Left ventricle myocardium inferior (tissue), 1 donor: Measurements from ENCODE around the gene BID. TPM values are rescaled to one million over a fixed set of nuclear protein-coding genes. Genes with fewer than 3 reads are reported as not detected.

ENCODE experiments used
- DNase-seq: peaks from one replicate; pipeline ENCODE4 v3.0.0-alpha.2; 2020
- H3K27ac ChIP-seq: fragments of 200-600 bp; replicated peaks from 2 replicates; pipeline ENCODE4 v1.8.0; 2021
- H3K27me3 ChIP-seq: fragments of 200-600 bp; 2 replicates; pipeline ENCODE4 v1.8.0; 2021; ENCODE audit warnings: low read depth
- H3K36me3 ChIP-seq: fragments of 200-600 bp; 2 replicates; pipeline ENCODE4 v1.8.0; 2021
- H3K4me1 ChIP-seq: fragments of 200-600 bp; 2 replicates; pipeline ENCODE4 v1.8.0; 2021
- H3K4me3 ChIP-seq: fragments of 200-600 bp; 2 replicates; pipeline ENCODE4 v1.8.0; 2021; ENCODE audit warnings: mild to moderate bottlenecking, moderate library complexity
- H3K9me3 ChIP-seq: fragments of 200-600 bp; replicated peaks from 2 replicates; pipeline ENCODE4 v1.8.0; 2021
- CTCF ChIP-seq: fragments of 200-600 bp; IDR thresholded peaks from 2 replicates; pipeline ENCODE4 v1.8.0; 2021; ENCODE audit warnings: antibody characterized with exemption, mild to moderate bottlenecking, borderline replicate concordance
- intact Hi-C: fragments of 100-400 bp; cut with micrococcal nuclease; formaldehyde crosslinking; loops from one replicate; pipeline ENCODE4 v1.11.0; 2022
- total RNA-seq: library from RNA; stranded (reverse); fragmentation: NEBNext Ultra II Directional; extraction: Animal tissue kit (Norgen Biotek cat#: 25700); gene quantifications from one replicate; pipeline ENCODE4 v1.2.1, GENCODE V29; 2021
- donor health status: DM: no; HTN: yes; CAD: no; lungs with severe emphysema.

The BID gene
- total RNA-seq, 1 donor from 2014 or later, result 14.5 TPM

- Histone ChIP-seq H3K27me3 (no peaks in the 10 kb centered on the region), H3K36me3 (peaks cover 24% of the 10 kb centered on the region), H3K4me3 (no peak overlapping the region), H3K9me3 (no peaks in the 10 kb centered on the region), H3K4me1 (peaks cover 59% of the 10 kb centered on the region), H3K27ac (peak overlapping the region; percentile 92)
- DNase-seq, result peak; percentile 54
- peak; percentile 66 for TF ChIP-seq CTCF
- intact Hi-C loops, result no loop called here
These were observed 11.2 kb upstream of the BID start for GRCh38 chr22:17785185-17786184.

GRCh38 chr22:17784776-17785175 lies 10.5 kb upstream of the BID start:
- no peak for TF ChIP-seq CTCF
- intact Hi-C loops, result no loop called here

GRCh38 chr22:17783773-17784480 lies 9.7 kb upstream of the BID start:
- intact Hi-C loops, result no loop called here
- Histone ChIP-seq H3K4me3 (no peak overlapping the region), H3K27me3 (no peaks in the 10 kb centered on the region), H3K27ac (no peak overlapping the region), H3K36me3 (peaks cover 8% of the 10 kb centered on the region), H3K9me3 (no peaks in the 10 kb centered on the region), H3K4me1 (peaks cover 59% of the 10 kb centered on the region)
- TF ChIP-seq CTCF, result no peak
- no peak for DNase-seq

More at GRCh38 chr22:17784776-17785175, 10.5 kb upstream of the BID start:
- peak overlapping the region; percentile 92 for H3K27ac ChIP-seq
- peaks cover 17% of the 10 kb centered on the region for H3K36me3 ChIP-seq
- DNase-seq, result no peak
- H3K4me1 ChIP-seq, result peaks cover 59% of the 10 kb centered on the region
- H3K27me3 ChIP-seq, result no peaks in the 10 kb centered on the region
- H3K4me3 ChIP-seq, result no peak overlapping the region
- H3K9me3 ChIP-seq, result no peaks in the 10 kb centered on the region

GRCh38 chr22:17783312-17783711 lies 9.0 kb upstream of the BID start:
- no peak for TF ChIP-seq CTCF
- no peak overlapping the region for H3K4me3 ChIP-seq
- H3K36me3 ChIP-seq, result peaks cover 3% of the 10 kb centered on the region
- H3K9me3 ChIP-seq, result no peaks in the 10 kb centered on the region
- H3K27ac ChIP-seq, result no peak overlapping the region
- peaks cover 59% of the 10 kb centered on the region for H3K4me1 ChIP-seq
- H3K27me3 ChIP-seq, result no peaks in the 10 kb centered on the region
- intact Hi-C loops, result no loop called here
- no peak for DNase-seq

GRCh38 chr22:17782621-17783020 lies 8.4 kb upstream of the BID start:
- Histone ChIP-seq H3K9me3 (no peaks in the 10 kb centered on the region), H3K27me3 (no peaks in the 10 kb centered on the region), H3K4me1 (peaks cover 53% of the 10 kb centered on the region), H3K4me3 (no peak overlapping the region), H3K27ac (no peak overlapping the region), H3K36me3 (no peaks in the 10 kb centered on the region)
- TF ChIP-seq CTCF, result no peak
- no peak for DNase-seq
- intact Hi-C loops, result no loop called here
